Measurements from ENCODE around the gene C11orf65. TPM values are rescaled to one million over a fixed set of nuclear protein-coding genes. Genes with fewer than 3 reads are reported as not detected.

C11orf65 gene
- total RNA-seq, 1 donor from 2014 or later = 0.81 TPM

GRCh38 chr11:108495326-108495725 is 28.0 kb upstream of the C11orf65 start:
- TF ChIP-seq CTCF (conservative IDR thresholded peaks at IDR 0.05; ENCODE audit: low read depth, low read length) = no peak
- no peak for DNase-seq (ENCODE audit: low read depth)
- H3K4me3 ChIP-seq (ENCODE audit: low read depth, low read length) = no peak overlapping the region

- TF ChIP-seq CTCF (conservative IDR thresholded peaks at IDR 0.05; ENCODE audit: low read depth, low read length) = no peak
These were observed 26.9 kb upstream of the C11orf65 start for GRCh38 chr11:108494182-108494581.

GRCh38 chr11:108491936-108492335 is 24.6 kb upstream of the C11orf65 start:
- no peak overlapping the region for H3K4me3 ChIP-seq (ENCODE audit: low read depth, low read length)
- TF ChIP-seq CTCF (conservative IDR thresholded peaks at IDR 0.05; ENCODE audit: low read depth, low read length) = no peak
- DNase-seq (ENCODE audit: low read depth) = no peak

More at GRCh38 chr11:108494182-108494581, 26.9 kb upstream of the C11orf65 start:
- DNase-seq (ENCODE audit: low read depth) = no peak
- no peak overlapping the region for H3K4me3 ChIP-seq (ENCODE audit: low read depth, low read length)

- TF ChIP-seq CTCF (conservative IDR thresholded peaks at IDR 0.05; ENCODE audit: low read depth, low read length) = no peak
- no peak overlapping the region for H3K4me3 ChIP-seq (ENCODE audit: low read depth, low read length)
- DNase-seq (ENCODE audit: low read depth) = no peak
These were observed 19.5 kb upstream of the C11orf65 start for GRCh38 chr11:108486828-108487227.

GRCh38 chr11:108486331-108486730 is 19.0 kb upstream of the C11orf65 start:
- no peak for TF ChIP-seq CTCF (conservative IDR thresholded peaks at IDR 0.05; ENCODE audit: low read depth, low read length)
- no peak for DNase-seq (ENCODE audit: low read depth)
- no peak overlapping the region for H3K4me3 ChIP-seq (ENCODE audit: low read depth, low read length)

GRCh38 chr11:108483163-108483562 is 15.8 kb upstream of the C11orf65 start:
- no peak for DNase-seq (ENCODE audit: low read depth)
- no peak overlapping the region for H3K4me3 ChIP-seq (ENCODE audit: low read depth, low read length)
- TF ChIP-seq CTCF (conservative IDR thresholded peaks at IDR 0.05; ENCODE audit: low read depth, low read length) = no peak

- no peak for DNase-seq (ENCODE audit: low read depth)
These were observed 7.5 kb upstream of the C11orf65 start for GRCh38 chr11:108474664-108475463.

More at GRCh38 chr11:108474664-108475463, 7.5 kb upstream of the C11orf65 start:
- no peak for TF ChIP-seq CTCF (conservative IDR thresholded peaks at IDR 0.05; ENCODE audit: low read depth, low read length)
- H3K4me3 ChIP-seq (ENCODE audit: low read depth, low read length) = no peak overlapping the region
